DND-41 (cell line): Measurements from ENCODE around the gene H1-8.

Experiments used
- ATAC-seq: fragments of 200-7000 bp; cut with Tn5 transposase; 3 replicates; pipeline ENCODE4 v1.9.1; 2021; ENCODE audit warnings: low read depth; ENCODE audit not compliant: insufficient read depth
- DNase-seq: peaks from one replicate; pipeline ENCODE4 v3.0.0-alpha.2; 2020
- H2AFZ ChIP-seq: 2 replicates; pipeline ENCODE4 v1.6.0; 2012; ENCODE audit warnings: low read depth, low read length
- H3K27ac ChIP-seq: 2 replicates; pipeline ENCODE4 v1.5.1; 2012; ENCODE audit warnings: low read length, inconsistent platforms
- H3K27me3 ChIP-seq: fragments of 200-600 bp; sonication (generic); 2 replicates; pipeline ENCODE4 v1.6.0; 2012; ENCODE audit warnings: low read length, mild to moderate bottlenecking, inconsistent platforms; ENCODE audit not compliant: insufficient read depth, poor library complexity
- H3K36me3 ChIP-seq: 2 replicates; pipeline ENCODE4 v1.5.1; 2012; ENCODE audit warnings: low read length, inconsistent platforms; ENCODE audit not compliant: insufficient read depth
- H3K4me1 ChIP-seq: 2 replicates; pipeline ENCODE4 v1.5.1; 2012; ENCODE audit warnings: mild to moderate bottlenecking, low read length; ENCODE audit not compliant: insufficient read depth
- H3K4me2 ChIP-seq: 2 replicates; pipeline ENCODE4 v1.6.0; 2012; ENCODE audit warnings: mild to moderate bottlenecking, moderate library complexity, low read length, inconsistent platforms; ENCODE audit not compliant: insufficient read depth
- H3K4me3 ChIP-seq, 2 experiments: fragments of 200-600 bp in 1 of 2; shearing (Covaris generic) in 1 of 2; 2 replicates each; pipeline ENCODE4 v1.5.1; 2012 to 2016; ENCODE audit warnings: inconsistent platforms in 2 of 2, low read length in 2 of 2, mild to moderate bottlenecking in 2 of 2, low read depth in 1 of 2, moderate library complexity in 1 of 2
- H3K79me2 ChIP-seq: 2 replicates; pipeline ENCODE4 v1.6.0; 2012; ENCODE audit warnings: low read length, inconsistent platforms; ENCODE audit not compliant: insufficient read depth
- H3K9ac ChIP-seq: 2 replicates; pipeline ENCODE4 v1.6.0; 2012; ENCODE audit warnings: low read depth, mild to moderate bottlenecking, inconsistent platforms, low read length, moderate library complexity
- H3K9me3 ChIP-seq: 2 replicates; pipeline ENCODE4 v1.5.1; 2012; ENCODE audit warnings: low read length, moderate library complexity, mild to moderate bottlenecking, inconsistent platforms; ENCODE audit not compliant: insufficient read depth, severe bottlenecking
- H4K20me1 ChIP-seq: 2 replicates; pipeline ENCODE4 v1.6.0; 2012; ENCODE audit warnings: low read length; ENCODE audit not compliant: insufficient read depth
- CTCF ChIP-seq: IDR thresholded peaks from 2 replicates; pipeline ENCODE4 v1.5.1; 2012; ENCODE audit warnings: borderline replicate concordance, low read length, moderate library complexity, mild to moderate bottlenecking; ENCODE audit not compliant: poor library complexity, severe bottlenecking; ENCODE audit errors: extremely low read depth
- EZH2 ChIP-seq: IDR thresholded peaks from 3 replicates; pipeline ENCODE4 v1.6.1; 2012; ENCODE audit warnings: borderline replicate concordance, low read depth, mild to moderate bottlenecking, moderate library complexity, low read length, inconsistent platforms; ENCODE audit not compliant: severe bottlenecking

The H1-8 gene

GRCh38 chr3:129584631-129585030 lies 41.7 kb downstream of the H1-8 start:
- TF ChIP-seq CTCF (no peak), EZH2 (no peak)
- no peak for DNase-seq
- Histone ChIP-seq H3K4me2 (no peak overlapping the region), H3K27ac (no peak overlapping the region), H3K27me3 (no peaks in the 10 kb centered on the region), H4K20me1 (peaks cover 68% of the 10 kb centered on the region), H3K79me2 (peaks cover 67% of the 10 kb centered on the region), H3K36me3 (peaks cover 100% of the 10 kb centered on the region), H3K9ac (no peak overlapping the region), H2AFZ (no peak overlapping the region), H3K4me3 (no peak overlapping the region), H3K9me3 (no peaks in the 10 kb centered on the region), H3K4me1 (peaks cover 6% of the 10 kb centered on the region)
- no peak for ATAC-seq

- no peak overlapping the region for H3K9ac ChIP-seq
- H2AFZ ChIP-seq, result no peak overlapping the region
- no peak overlapping the region for H3K4me2 ChIP-seq
- H3K4me3 ChIP-seq, result no peak overlapping the region
- H4K20me1 ChIP-seq, result peaks cover 68% of the 10 kb centered on the region
- no peaks in the 10 kb centered on the region for H3K4me1 ChIP-seq
- no peaks in the 10 kb centered on the region for H3K9me3 ChIP-seq
- peaks cover 75% of the 10 kb centered on the region for H3K79me2 ChIP-seq
- H3K36me3 ChIP-seq, result peaks cover 100% of the 10 kb centered on the region
- no peak overlapping the region for H3K27ac ChIP-seq
- no peak for DNase-seq
- no peak for ATAC-seq
- no peaks in the 10 kb centered on the region for H3K27me3 ChIP-seq
- TF ChIP-seq EZH2 (no peak), CTCF (no peak)
Measured at GRCh38 chr3:129585949-129586657, 43.1 kb downstream of the H1-8 start.

- ATAC-seq, result no peak
- Histone ChIP-seq H3K4me1 (peaks cover 6% of the 10 kb centered on the region), H3K4me2 (no peak overlapping the region), H3K9ac (no peak overlapping the region), H3K27me3 (no peaks in the 10 kb centered on the region), H3K27ac (peak overlapping the region; percentile 30; the same call in 1 of the 2 replicates), H3K4me3 (no peak overlapping the region), H4K20me1 (peaks cover 65% of the 10 kb centered on the region), H3K9me3 (no peaks in the 10 kb centered on the region), H2AFZ (no peak overlapping the region), H3K36me3 (peaks cover 100% of the 10 kb centered on the region), H3K79me2 (peaks cover 81% of the 10 kb centered on the region)
- no peak for DNase-seq
- TF ChIP-seq EZH2, result no peak
- TF ChIP-seq CTCF, result no peak
Measured at GRCh38 chr3:129586746-129587430, 43.9 kb downstream of the H1-8 start.
